Endothelial cell of umbilical vein (primary cell): ENCODE data around the gene ARPIN. TPM values are rescaled to one million over a fixed set of nuclear protein-coding genes. Genes with fewer than 3 reads are reported as not detected.

Experiments
- BruUV-seq: library from RNA; stranded (reverse); fragments of 400-500 nt; replicated peaks from 2 replicates; lab custom pipeline; 2021; lab: Mats Ljungman, UMichigan
- CTCF ChIA-PET: fragments of 300-600, 350-600 bp; sonication (Branson Sonifier 250); formaldehyde crosslinking; loops from one replicate; lab custom pipeline; 2021; ENCODE audit warnings: antibody characterized with exemption, inconsistent platforms; lab: Charles Lee
- POLR2A ChIA-PET: fragments of 300-600, 350-600 bp; sonication (Branson Sonifier 250); formaldehyde crosslinking; loops from one replicate; lab custom pipeline; 2021; ENCODE audit warnings: antibody characterized with exemption, inconsistent platforms; lab: Charles Lee
- DNase-seq: peaks from one replicate; pipeline ENCODE4 v3.0.0-alpha.2; 2011; ENCODE audit warnings: low read depth, low spot score
- FAIRE-seq: peaks from 2 replicates; lab custom pipeline; 2011; peaks lifted over from hg19 to GRCh38; lab: Jason Lieb, UNC
- H2AFZ ChIP-seq: 2 replicates; pipeline ENCODE4 v1.6.0; 2012; ENCODE audit warnings: low read depth, low read length, control low read depth, inconsistent platforms
- H3K27ac ChIP-seq: 2 replicates; pipeline ENCODE4 v1.5.1; 2011; ENCODE audit warnings: low read depth, mild to moderate bottlenecking, control low read depth, low read length, moderate library complexity; ENCODE audit not compliant: insufficient read depth
- H3K27me3 ChIP-seq, 2 experiments: 2 replicates each; pipeline versions ENCODE4 v1.6.0 to v1.6.1; 2011; ENCODE audit warnings: low read length in 2 of 2, mixed read lengths in 1 of 2; ENCODE audit not compliant: control insufficient read depth in 2 of 2, insufficient read depth in 2 of 2
- H3K36me3 ChIP-seq, 2 experiments: 2 replicates in 1 of 2; 3 replicates in 1 of 2; pipeline ENCODE4 v1.5.1; 2011; ENCODE audit warnings: low read length in 2 of 2, mild to moderate bottlenecking in 1 of 2, moderate library complexity in 1 of 2; ENCODE audit not compliant: control insufficient read depth in 2 of 2, insufficient read depth in 2 of 2; ENCODE audit errors: extremely low read depth in 1 of 2
- H3K4me1 ChIP-seq: 3 replicates; pipeline ENCODE4 v1.5.1; 2011; ENCODE audit warnings: mild to moderate bottlenecking, low read length; ENCODE audit not compliant: control insufficient read depth, insufficient read depth; ENCODE audit errors: extremely low read depth
- H3K4me2 ChIP-seq: 2 replicates; pipeline ENCODE4 v1.6.1; 2011; ENCODE audit warnings: low read length, control low read depth, mixed read lengths; ENCODE audit not compliant: insufficient read depth
- H3K4me3 ChIP-seq, 3 experiments: fragments of 200-600 bp in 1 of 3; sonication (generic), shearing (Covaris generic) in 1 of 3; replicated peaks in 1 of 3; 2 replicates each; pipeline ENCODE4 v1.5.1; 2011 to 2016; ENCODE audit warnings: control low read depth in 3 of 3, low read length in 3 of 3, mild to moderate bottlenecking in 2 of 3, inconsistent platforms in 1 of 3, low read depth in 1 of 3, moderate library complexity in 1 of 3; ENCODE audit not compliant: insufficient read depth in 1 of 3
- H3K79me2 ChIP-seq: 2 replicates; pipeline ENCODE4 v1.6.0; 2012; ENCODE audit warnings: low read length, inconsistent platforms; ENCODE audit not compliant: control insufficient read depth, insufficient read depth
- H3K9ac ChIP-seq: replicated peaks from 2 replicates; pipeline ENCODE3; 2011; ENCODE audit warnings: low read length, control low read depth; ENCODE audit not compliant: insufficient read depth; ENCODE audit errors: extremely low read depth
- H3K9me1 ChIP-seq: replicated peaks from 3 replicates; pipeline ENCODE4 v1.6.0; 2011; ENCODE audit warnings: mild to moderate bottlenecking, low read length; ENCODE audit not compliant: control insufficient read depth, insufficient read depth; ENCODE audit errors: extremely low read depth
- H3K9me3 ChIP-seq: replicated peaks from 2 replicates; pipeline ENCODE4 v1.5.1; 2012; ENCODE audit warnings: low read length, inconsistent platforms; ENCODE audit not compliant: control insufficient read depth, insufficient read depth
- H4K20me1 ChIP-seq: replicated peaks from 2 replicates; pipeline ENCODE3; 2011; ENCODE audit warnings: mild to moderate bottlenecking, low read length; ENCODE audit not compliant: control insufficient read depth, insufficient read depth; ENCODE audit errors: extremely low read depth
- CTCF ChIP-seq, 2 donors: IDR thresholded peaks; 1 replicate in 1 of 2; 2 replicates in 1 of 2; pipeline ENCODE4 v1.5.1; 2011; ENCODE audit warnings: low read length in 2 of 2, mild to moderate bottlenecking in 2 of 2, moderate library complexity in 2 of 2, control low read depth in 1 of 2, inconsistent platforms in 1 of 2, low read depth in 1 of 2; ENCODE audit not compliant: insufficient read depth in 1 of 2; ENCODE audit errors: extremely low read depth in 1 of 2
- EZH2 ChIP-seq: IDR thresholded peaks from 2 replicates; pipeline ENCODE4 v1.6.1; 2012; ENCODE audit warnings: borderline replicate concordance, low read depth, mild to moderate bottlenecking, moderate library complexity, low read length, inconsistent platforms; ENCODE audit not compliant: severe bottlenecking
- FOS ChIP-seq: IDR thresholded peaks from 2 replicates; pipeline ENCODE4 v1.6.1; 2011; ENCODE audit warnings: mild to moderate bottlenecking, low read length, moderate library complexity, borderline replicate concordance; ENCODE audit not compliant: insufficient read depth
- GATA2 ChIP-seq: IDR thresholded peaks from 2 replicates; pipeline ENCODE4 v1.7.0; 2011; ENCODE audit warnings: low read depth, mild to moderate bottlenecking, moderate library complexity, mixed read lengths, low read length; ENCODE audit not compliant: insufficient read length, insufficient read depth
- JUN ChIP-seq: IDR thresholded peaks from 2 replicates; pipeline ENCODE4 v1.6.1; 2011; ENCODE audit warnings: borderline replicate concordance, low read depth; ENCODE audit not compliant: insufficient read length, insufficient read depth
- MAX ChIP-seq: IDR thresholded peaks from 2 replicates; pipeline ENCODE4 v1.6.1; 2011; ENCODE audit not compliant: insufficient read depth, insufficient read length
- MYC ChIP-seq: IDR thresholded peaks from one replicate; pipeline ENCODE4 v1.6.1; 2011; ENCODE audit warnings: mild to moderate bottlenecking, low read depth, low read length
- POLR2A ChIP-seq: IDR thresholded peaks from 2 replicates; pipeline ENCODE4 v1.6.1; 2012; ENCODE audit warnings: low read depth, mild to moderate bottlenecking, control low read depth, low read length
- POLR2AphosphoS5 ChIP-seq: IDR thresholded peaks from 2 replicates; pipeline ENCODE4 v1.6.1; 2012; ENCODE audit warnings: low read depth, mild to moderate bottlenecking, control low read depth, low read length, moderate library complexity; ENCODE audit not compliant: insufficient read depth
- dilution Hi-C: fragments of 300-500 bp; cut with MboI; formaldehyde crosslinking; loops from one replicate; pipeline ENCODE4 v1.15.0; 2019; ENCODE audit warnings: low sequenced_read_pairs; ENCODE audit not compliant: extremely low pct_ligation_motif_present
- intact Hi-C: fragments of 100-400 bp; cut with micrococcal nuclease; formaldehyde crosslinking; loops from one replicate; pipeline ENCODE4 v1.10.0; 2022
- polyA plus RNA-seq, 4 experiments: library from polyadenylated mRNA; depleted of rRNA in 3 of 4; stranded (reverse) in 3 of 4; unstranded in 1 of 4; fragments of >200 nt; gene quantifications; 2 replicates each; pipeline versions ENCODE4 v1.2.1 to v1.2.3, GENCODE V29; 2011 to 2012; ENCODE audit warnings: missing spikeins in 1 of 4
- total RNA-seq: library from RNA; stranded (reverse); gene quantifications from 2 replicates; pipeline ENCODE4 v1.2.3, GENCODE V29; 2021

The ARPIN gene
- total and polyA plus RNA-seq, 2 donors (not counting 3 experiments of a cell fraction or from before 2014, with no cell fraction given): 13.0 to 23.3 TPM

DNA sequence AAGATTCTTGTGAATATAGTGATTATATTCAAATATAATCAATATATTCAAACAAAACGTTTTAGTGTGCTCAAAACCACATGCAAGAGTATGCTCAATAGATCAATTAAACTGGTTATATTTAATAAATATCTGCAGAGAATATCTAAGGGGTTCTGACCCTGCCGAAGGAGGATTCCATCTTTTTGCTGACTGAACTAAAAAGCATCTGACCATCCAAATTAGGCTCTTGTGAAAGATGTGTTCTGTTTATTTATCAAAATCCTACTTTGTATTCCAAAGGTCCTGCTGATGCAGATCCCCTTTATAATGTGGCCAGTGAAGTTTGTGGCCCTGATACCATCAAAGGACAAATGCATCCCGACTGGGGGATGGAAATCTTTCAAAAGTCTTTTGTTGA, 41.8 kb upstream of the ARPIN start:
- intact Hi-C loops: no loop called here
- dilution Hi-C loops: no loop called here
- Histone ChIP-seq H3K4me1 (no peaks in the 10 kb centered on the region), H4K20me1 (no peaks in the 10 kb centered on the region), H3K9me3 (no peaks in the 10 kb centered on the region), H3K79me2 (no peaks in the 10 kb centered on the region), H3K27ac (no peak overlapping the region), H3K36me3 (no peaks in the 10 kb centered on the region), H2AFZ (no peak overlapping the region), H3K9me1 (no peaks in the 10 kb centered on the region), H3K9ac (no peak overlapping the region), H3K4me2 (no peak overlapping the region), H3K27me3 (peaks cover 0 to 1% of the 10 kb centered on the region in 2 experiments), H3K4me3 (no peak overlapping the region)
- no TSS peak for BruUV-seq
- FAIRE-seq (no peak), DNase-seq (no peak)
- POLR2A ChIA-PET: no interaction called here
- CTCF ChIA-PET: no interaction called here
- no peak for TF ChIP-seq JUN
- TF ChIP-seq POLR2AphosphoS5: no peak
- TF ChIP-seq EZH2: no peak

DNA sequence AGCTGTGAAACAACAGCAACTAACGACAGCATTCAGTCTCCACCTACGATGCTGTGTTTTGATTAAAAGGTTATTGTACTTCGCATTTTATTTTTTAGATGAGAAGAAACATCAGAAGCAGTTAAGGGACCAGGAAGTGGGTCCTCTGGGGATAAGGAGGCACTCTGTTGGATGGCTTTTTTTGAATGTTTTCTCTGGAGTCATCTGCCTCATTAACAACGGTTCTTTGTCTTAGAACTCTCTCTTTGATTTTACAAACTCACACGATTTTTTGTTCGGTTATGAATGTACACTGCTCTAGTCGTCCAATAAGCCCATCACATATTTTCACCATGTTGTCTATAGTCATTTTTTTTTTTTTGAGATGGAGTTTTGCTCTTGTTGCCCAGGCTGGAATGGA, 36.0 kb upstream of the ARPIN start:
- BruUV-seq: no TSS peak

More for the DNA sequence above, 36.0 kb upstream of the ARPIN start:
- H3K27me3 ChIP-seq: no peaks in the 10 kb centered on the region
- no peak overlapping the region for H3K9ac ChIP-seq
- dilution Hi-C loops (no loop called here), intact Hi-C loops (loop anchor here (1.0 kb wide), 1 partner anchor 22 kb away; no protein-coding TSS in a partner anchor)
- no peak overlapping the region for H3K4me3 ChIP-seq
- H4K20me1 ChIP-seq: no peaks in the 10 kb centered on the region
- no peak for FAIRE-seq
- no peaks in the 10 kb centered on the region for H3K79me2 ChIP-seq
- H3K4me2 ChIP-seq: no peak overlapping the region
- H3K27ac ChIP-seq: no peak overlapping the region
- no peaks in the 10 kb centered on the region for H3K4me1 ChIP-seq
- H3K36me3 ChIP-seq: no peaks in the 10 kb centered on the region
- no peaks in the 10 kb centered on the region for H3K9me3 ChIP-seq
- H2AFZ ChIP-seq: no peak overlapping the region
- POLR2A ChIA-PET: no interaction called here
- DNase-seq: no peak
- CTCF ChIA-PET: interaction anchor here (1.1 kb wide), 1 partner anchor 188 kb away, joined by 3 read pairs; no protein-coding TSS in a partner anchor
- no peak for TF ChIP-seq GATA2
- no peak for TF ChIP-seq CTCF (IDR thresholded peaks at IDR 0.05; ENCODE audit: extremely low read depth in 1 of 2, insufficient read depth in 1 of 2, low read depth in 1 of 2, low read length in 2 of 2)
- TF ChIP-seq FOS: no peak
- TF ChIP-seq MYC: no peak
- TF ChIP-seq POLR2AphosphoS5: no peak
- no peak for TF ChIP-seq EZH2
- no peak for TF ChIP-seq JUN
- no peak for TF ChIP-seq MAX
- no peak for TF ChIP-seq POLR2A
- no peaks in the 10 kb centered on the region for H3K9me1 ChIP-seq
